Hippocampal formation (tissue), 2 donors: ENCODE results near the gene PBX3.

Experiments
- DNase-seq, 2 donors: peaks; one replicate each; lab custom pipeline; 2025; lab: John Stamatoyannopoulos, UW

Gene PBX3

DNA sequence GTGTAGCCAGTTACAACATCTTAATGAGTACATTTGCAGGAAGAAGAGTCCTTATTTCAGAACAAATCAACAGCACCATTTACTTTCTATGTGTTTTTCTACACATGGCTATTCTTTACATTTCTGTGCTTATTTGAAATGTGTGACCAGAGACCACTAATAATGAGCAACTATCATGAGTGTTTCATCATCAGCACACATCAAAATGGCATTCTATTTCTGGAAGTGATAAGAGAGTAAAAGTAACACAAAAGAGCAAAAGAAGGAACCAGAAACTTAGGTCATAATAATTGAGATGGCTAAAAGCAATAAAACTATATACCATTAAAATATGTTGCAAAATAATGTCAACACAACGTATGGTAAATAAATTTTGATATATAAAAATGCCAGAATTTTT, 159.7 kb downstream of the PBX3 start:
- DNase-seq = no peak

DNA sequence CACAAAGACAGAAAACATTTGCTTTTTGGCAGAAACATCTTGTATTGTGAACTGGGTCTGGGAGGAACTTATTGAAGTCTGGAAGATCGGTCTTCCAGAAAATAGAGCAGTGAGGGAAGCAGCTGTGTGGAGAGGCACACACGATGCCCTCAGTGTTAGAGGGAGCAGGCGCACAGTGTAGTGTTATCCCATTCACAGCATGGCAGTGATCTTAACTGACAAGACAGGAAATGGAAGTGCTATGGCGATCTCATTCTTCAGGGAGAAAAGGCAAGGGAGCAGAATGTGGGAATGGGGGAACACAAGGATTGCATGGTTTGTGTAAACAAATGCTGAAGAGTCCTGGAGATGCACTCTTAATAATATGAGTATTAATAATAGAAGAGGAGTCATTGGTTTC, 161.0 kb downstream of the PBX3 start:
- no peak for DNase-seq

DNA sequence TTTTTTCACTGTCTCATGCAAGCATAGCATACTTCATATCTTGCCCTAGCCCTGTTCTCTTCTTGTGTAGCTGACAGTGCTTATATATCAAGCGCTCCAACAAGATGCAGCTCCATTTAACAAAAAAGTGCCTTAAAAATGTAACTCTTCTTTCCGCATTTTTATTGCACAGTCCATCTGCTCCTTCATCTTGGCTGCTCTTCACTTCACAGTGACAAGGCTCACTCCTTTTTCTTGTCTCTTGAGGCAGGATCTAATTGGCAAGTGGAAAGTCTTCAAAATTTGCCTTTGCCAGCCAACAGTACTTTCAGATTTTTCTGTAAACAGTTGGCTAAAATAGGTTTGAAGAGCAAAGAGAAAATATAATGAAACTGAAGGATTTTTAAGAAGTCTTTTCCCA, 161.8 kb downstream of the PBX3 start:
- no peak for DNase-seq

DNA sequence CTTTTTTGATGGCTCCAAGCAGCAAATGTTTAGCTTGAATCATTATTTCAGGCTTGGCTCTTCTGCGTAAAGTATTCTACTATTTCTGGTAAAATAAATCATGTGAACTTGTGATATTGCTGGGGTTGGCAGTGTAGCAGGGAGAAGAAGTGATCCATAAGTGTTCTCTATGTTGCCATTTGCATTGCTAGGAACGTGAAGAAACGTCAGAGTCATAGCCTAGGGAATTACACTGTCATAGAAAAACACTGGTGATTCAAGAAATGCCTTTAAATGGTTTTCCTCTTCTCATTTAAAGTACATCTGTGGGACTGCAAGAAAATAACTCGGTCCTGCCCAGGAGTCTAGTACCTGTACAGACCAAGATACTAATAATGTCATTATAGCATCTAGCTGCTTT, 162.3 kb downstream of the PBX3 start:
- DNase-seq = no peak

DNA sequence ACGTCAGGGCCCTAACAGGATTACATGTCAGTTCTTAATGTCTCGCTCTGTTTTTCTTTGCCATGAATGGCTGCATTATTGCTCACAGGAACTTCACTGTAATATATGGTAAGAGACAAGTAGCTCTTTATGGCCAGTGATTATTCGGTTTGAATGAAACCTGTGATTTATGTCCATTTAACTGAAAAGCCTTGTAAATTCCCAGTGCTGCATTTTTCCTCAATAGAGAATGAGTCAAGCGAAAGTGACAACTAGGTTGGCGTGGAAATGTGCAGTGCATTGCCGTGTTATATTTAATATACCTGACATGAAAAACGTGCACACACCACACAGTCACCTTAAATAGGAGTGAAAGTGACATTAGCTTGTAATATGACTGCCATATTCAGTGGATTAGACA, 163.1 kb downstream of the PBX3 start:
- DNase-seq = no peak

DNA sequence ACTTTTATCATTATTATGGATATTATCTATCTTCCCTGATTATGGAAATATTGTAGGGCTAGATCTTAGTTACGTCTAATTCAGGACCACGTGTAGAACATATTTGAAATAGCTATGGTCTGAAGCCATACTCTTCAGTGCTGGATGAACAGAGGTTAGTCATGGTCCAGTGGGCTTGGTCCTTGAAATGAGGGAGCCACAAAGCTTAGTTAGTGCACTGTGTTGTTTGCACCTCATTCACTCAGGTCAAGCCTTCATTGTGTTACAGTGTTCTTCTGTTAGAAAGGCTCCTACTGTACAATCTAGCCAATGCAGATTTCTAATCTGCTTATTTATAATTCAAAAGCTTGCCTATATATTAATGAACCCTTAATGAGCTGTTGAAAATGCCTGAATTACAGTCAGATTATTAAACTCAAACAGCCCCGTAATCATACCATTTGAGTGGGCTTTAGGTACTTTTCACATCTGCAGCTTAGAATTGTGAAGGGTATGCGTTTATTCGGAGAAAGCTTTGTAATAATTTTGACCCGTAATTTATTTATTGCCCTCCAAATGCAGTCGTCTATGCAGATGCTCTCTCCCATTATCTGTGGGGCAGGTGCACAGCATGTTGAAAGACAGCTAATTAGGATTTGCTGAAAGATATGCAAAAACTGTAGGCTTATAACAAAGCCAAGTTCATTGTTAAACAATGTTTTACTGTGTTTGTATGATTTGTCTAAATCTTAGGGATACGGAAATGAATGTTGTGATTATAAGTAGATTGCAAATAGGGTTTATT, 164.9 kb downstream of the PBX3 start:
- no peak for DNase-seq

DNA sequence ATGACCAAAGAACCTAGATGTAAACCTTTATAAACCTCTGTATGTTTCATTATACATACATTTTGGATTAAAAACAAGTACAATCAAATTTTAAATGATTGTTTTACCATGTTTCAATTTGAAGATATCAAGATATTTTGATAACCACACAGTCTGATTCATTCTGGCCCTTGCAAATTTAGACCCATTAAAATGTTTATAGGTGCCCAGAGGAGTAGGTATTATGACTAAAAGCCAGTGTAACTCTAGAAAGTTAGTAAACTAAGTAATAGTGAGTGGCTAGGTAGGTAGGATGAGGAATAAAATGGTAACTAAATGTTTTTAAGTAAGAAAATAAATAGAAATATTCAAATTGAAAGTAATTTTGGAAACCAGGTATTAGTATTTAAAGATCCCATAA, 165.5 kb downstream of the PBX3 start:
- DNase-seq = no peak

DNA sequence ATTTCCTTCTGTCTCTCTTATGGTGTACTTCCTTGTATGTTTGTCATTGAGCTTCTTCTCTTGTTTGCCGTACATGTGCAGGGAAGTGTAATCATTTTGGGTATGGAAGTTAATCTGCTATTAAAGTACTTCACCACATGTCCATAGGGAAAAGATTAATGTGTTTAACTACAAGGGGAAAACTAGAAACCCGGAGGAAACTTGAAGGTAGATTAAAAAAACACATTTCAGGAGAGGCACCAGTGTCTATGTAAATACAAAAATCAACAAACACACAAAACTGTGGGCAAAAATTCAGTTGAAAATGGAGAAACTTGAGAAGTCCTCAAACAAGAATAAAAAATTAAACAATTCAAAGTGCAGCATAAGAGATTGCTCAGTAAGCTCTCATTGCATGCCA, 166.4 kb downstream of the PBX3 start:
- no peak for DNase-seq

DNA sequence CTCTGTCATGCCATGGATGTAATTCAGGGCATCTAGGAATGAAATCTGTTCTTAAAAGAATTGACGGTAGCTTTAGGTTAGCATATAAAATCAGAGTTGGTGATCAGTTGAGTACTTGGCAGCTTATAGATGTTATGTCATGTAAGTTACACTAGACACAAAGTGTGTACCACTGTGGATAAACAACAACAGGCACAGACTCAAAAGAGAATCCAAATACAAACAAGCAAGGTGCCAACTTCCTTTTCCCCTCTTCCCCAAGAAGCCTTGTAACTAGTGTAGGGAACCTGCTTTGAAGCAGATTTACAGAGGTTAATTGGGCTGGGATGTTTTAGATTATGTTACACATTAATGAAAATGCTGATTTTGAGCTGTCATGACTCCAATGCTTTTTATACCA, 167.2 kb downstream of the PBX3 start:
- DNase-seq = no peak

DNA sequence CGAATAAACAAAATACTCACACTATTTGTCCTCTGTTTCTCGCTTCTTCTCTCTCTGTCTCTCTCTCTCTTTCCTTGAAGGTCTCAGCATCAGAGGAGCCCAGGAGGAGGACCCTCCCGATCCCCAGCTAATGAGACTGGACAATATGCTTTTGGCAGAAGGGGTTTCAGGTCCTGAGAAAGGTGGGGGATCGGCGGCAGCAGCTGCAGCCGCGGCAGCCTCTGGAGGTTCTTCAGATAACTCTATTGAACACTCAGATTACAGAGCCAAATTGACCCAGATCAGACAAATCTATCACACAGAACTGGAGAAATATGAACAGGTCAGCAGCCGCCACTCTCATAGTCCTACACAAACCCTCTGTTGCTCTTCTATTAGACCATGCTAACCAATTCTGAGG, 168.4 kb downstream of the PBX3 start:
- DNase-seq = no peak

DNA sequence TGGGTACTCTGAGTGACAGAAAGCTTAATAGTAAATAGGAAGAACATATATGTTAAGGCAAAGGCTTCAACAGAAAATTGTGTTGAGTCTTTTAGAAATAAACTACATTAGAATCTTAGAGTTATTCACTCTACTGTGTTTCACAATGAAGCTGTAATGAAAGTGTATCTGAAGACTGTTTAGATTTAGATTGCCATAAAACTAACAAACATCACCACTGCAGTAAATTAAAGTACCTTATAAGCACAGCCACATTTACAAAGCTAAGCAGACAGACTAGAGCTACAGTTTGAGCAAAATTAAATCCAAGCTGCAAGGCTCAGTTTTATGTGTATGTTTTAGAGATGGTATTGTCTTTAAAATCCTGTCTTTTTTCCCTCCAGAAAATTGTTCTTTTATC, 172.4 kb downstream of the PBX3 start:
- DNase-seq = no peak

DNA sequence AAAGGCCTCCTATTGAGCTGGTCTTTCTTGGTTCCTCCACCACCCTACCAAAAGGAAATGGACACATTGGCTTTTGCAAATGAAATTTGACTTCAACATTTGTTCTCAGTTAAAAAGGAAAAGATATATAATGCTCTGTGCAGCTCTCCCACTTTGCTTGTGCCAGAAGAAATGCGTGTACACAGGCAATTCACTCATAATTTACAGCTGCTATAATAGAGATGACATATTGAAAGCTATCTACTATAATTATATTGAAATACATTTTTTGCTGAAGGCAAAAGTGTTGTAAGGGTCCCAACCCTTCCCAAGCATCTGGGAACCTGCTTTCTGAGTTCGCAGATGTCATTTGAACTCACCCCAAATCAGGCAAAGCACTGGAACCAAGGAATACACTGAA, 173.2 kb downstream of the PBX3 start:
- no peak for DNase-seq

DNA sequence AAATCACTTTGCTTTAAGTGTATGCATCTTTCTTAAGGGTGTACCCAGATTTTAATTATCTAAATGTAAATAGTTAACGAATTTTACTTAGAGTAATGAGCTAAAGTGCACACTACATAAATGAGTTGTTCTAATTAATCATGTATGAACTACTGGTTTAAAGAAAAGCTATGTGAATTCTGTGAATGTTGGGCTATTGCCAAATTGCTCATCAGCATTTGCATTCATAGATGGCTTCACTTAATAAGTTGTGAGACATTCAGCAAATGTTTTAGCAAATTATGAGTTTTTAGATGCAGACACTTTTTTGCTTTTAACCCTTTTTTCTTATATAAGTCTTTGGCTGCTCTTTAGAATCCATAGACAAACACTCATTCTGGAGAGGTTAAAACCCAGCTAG, 175.7 kb downstream of the PBX3 start:
- no peak for DNase-seq

DNA sequence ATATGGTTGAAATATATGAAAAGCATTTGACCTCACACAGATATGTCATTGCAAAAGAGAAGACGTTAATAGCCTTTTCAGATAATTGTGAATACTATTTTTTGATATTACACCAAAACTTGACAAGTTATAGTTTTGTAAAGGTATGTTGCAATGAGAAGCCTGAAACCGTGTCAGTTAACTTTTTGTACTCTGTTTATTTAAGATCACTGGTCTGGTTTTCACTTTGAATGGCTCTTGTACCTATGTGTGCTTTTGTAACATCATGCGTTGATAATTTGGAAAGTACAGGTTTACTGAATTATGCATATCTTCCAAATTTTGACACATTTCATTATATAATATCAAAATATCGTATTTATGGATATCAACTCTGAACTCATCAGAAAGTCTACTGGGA, 177.2 kb downstream of the PBX3 start:
- DNase-seq = no peak

DNA sequence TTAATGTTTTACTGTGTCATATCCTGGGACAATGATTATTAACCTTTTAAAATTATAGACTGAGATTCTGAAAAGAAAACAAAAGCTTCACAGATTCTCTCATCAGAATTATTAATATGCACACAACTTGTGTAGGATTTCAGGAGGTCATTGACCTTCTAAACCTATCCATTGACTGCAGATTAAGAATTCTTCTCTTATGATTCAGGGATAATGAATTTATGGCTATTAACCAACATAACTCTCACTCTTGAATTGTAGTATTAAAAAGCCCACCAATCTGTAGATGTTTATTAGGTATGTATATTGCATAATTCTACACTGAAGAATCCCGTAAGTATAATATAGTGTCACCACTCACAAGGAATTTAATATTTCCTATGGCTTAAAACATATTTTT, 179.8 kb downstream of the PBX3 start:
- no peak for DNase-seq

DNA sequence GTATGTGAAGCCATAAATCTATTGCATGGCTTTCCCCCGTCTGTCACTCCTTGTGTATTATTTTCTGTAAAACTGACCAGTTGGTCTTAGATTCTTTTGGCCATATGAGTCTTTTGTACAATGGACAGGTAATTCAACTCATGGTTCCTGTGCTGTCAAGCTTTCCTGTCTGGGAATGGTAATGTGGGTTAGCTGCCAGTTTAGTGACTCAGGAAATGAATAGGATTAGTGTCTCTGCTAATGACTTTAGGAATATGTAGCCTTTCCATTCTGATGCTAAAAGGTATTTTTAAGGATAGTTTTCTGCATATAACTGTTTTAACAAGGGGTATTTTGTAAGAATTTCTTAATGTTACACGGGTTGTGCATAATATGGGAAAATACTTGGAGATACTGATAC, 182.7 kb downstream of the PBX3 start:
- DNase-seq = no peak

DNA sequence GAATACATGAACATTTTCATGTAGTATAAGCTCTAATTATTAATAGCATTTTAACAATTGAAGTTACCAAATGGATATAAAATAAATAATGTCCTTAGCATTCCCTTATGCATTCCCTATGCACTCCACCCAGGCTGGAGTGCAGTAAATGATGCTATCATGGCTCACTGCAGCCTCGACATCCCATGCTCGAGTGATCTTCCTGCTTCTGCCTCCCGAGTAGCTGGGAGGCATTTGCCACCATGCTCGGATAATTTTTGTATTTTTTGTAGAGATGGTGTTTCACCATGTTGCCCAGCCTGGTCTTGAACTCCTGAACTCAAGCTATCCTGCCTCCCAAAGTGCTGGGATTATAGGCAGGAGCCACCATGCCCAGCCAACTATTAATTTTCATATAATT, 184.0 kb downstream of the PBX3 start:
- DNase-seq = no peak

DNA sequence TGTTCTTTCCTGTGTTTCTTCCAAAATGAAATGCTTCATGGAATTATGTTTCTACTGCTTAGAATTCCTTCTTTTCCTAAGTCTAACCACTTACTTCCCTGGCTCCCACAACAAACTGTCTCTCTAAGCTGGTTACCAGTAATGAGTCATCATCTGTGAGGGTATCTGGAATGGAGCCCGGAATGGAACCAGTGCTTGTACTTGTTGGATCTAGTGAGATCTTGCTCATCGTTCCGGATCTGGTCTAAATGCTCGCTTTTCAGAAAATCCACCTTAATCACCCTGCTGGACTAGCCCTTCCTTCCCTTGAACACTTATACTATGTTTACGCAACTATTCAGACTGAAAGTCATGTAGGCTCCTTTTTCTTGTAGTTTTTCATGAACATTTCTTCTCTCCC, 184.8 kb downstream of the PBX3 start:
- DNase-seq = peak in 1 of 2 donors; percentile 50

DNA sequence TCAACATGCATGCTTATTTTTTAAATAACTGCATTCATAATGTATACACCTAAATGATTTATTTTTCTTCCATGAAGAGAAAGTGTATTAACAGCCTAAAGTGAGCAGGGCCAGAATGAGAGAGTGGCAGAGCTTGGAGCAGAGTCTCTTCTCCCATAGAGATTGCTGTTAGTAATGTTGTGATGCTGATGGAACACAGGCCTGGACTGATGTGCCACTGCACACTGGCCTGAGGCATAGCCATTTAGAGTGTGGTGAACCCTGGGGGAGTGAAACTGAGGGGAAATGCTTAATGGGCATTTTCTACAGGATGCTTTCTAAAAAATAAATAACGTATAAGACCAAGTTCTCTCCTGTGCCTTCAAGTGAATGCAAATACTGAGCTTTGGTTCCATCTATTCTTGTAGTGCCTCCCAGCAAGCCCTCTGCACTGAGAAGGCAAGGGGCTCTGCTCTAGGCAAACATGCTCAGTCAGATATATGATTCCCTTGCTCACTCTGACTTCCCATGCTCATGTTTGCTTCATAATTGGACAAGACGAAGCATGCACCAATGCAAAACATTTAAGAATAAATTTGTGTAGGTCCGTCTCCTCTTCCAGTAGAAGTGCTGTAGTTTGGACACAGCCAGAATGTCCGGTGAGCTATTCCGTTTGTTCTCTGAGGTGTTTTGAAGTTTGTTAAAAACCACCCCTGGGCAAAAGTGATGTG, 185.7 kb downstream of the PBX3 start:
- DNase-seq = no peak

DNA sequence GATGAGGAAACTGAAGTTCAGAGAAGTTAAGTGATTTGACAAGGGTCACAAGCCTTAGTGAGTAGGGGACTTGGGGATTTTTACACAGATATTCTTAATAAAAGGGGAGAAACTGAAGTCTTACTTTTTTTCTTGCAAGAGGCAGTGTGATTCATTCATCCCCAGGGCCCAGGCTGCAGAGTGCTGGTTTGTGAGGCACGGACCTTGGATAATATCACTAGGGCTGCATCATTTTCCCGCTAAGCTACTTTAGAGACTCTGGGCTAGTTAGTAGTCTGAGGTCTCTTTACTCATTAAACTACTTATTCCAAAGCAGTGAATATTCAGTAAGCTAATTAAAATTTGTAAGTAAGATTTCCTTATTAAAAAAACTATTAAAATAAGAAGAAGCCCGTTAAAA, 195.0 kb downstream of the PBX3 start:
- no peak for DNase-seq

DNA sequence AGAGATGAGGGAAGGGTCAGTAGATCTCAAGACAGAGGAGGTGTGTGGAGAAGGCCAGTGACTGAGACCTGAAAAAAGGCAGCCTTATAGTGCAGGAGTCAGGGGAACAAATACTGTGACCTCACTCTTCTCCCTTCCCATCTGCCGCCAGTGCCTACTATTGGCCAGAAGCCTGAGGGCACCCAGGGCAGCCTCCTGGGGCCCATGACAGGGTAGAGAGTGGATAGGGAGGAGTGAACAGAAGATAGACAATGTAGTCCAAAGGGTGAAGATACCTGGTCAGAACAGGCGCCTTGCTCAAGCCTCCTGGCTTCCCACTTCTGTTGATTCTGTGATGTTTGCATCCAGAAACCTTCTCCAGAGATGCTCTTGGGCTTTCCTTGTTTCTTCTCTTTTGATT, 196.7 kb downstream of the PBX3 start:
- DNase-seq = no peak

DNA sequence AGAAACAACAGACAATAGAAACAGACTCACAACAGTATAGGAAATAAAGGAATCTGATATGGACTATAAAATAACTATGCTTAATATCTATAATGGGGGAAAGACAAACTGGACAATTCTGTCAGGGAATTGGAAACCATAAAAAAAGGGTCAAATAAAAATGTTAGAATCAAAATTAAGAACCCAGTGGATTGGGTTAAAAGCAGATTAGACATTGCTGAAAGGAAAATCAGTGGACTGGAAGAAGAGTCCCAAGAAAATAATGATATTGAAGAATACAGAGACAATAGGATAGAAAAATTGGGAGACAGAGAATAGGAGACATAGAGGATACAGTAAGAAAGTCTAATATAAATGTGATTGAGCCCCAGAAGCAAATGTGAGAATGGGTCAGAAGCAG, 199.2 kb downstream of the PBX3 start:
- DNase-seq = no peak

DNA sequence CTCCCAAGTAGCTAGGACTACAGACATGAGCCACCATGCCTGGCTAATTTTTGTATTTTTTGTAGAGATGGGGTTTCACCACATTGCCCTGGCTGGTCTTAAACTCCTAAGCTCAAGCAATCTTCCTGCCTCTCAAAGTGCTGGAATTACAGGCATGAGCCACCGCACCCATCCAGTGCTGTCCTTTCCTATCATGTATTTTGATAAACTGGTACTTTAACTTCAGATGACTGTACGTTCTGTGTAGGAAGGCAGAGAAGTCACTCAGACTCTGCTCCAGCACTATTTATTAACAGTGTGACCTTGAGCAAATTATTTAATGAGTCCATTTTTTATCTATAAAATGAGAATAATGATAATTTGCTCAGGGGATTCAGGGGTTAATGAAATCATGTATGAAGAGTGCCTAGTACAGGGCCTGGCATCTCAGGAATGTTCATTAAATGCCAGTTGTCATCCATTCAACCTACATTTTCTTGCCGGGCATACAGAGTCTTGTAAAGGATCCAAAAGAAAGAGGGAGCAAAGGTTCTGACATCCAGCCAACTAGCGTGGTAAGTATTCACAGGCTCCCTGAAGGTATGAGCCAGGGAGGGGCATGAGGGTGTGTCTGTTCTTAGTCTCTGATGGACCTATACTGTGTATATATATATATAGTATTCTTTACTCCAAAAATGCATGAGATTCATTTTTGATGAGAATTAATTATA, 201.9 kb downstream of the PBX3 start:
- DNase-seq = no peak
